Measurements from ENCODE around the gene PRXL2B. TPM values are rescaled to one million over a fixed set of nuclear protein-coding genes. Genes with fewer than 3 reads are reported as not detected.
A peak's percentile ranks its signal among the peaks of the same experiment; 100 is the strongest.

The PRXL2B gene
- total and polyA plus RNA-seq, 5 donors: 8.0 to 11.8 (median 9.4) TPM

- Histone ChIP-seq H3K9me3 (ENCODE audit: control insufficient read depth, low read length) (no peaks in the 10 kb centered on the region), H3K27ac (ENCODE audit: low read length) (no peak overlapping the region), H3K27me3 (ENCODE audit: control insufficient read depth, insufficient read depth) (no peaks in the 10 kb centered on the region), H3K4me1 (ENCODE audit: control insufficient read depth, insufficient read depth, low read length) (no peaks in the 10 kb centered on the region), H3K4me3 (ENCODE audit: low read length) (no peak overlapping the region)
- WGBS: 77% methylated on average over 19 of the region's 19 CpGs
- peak in 1 of 3 donors; percentile 7 for DNase-seq
- no peak for ATAC-seq
- intact Hi-C loops (cut with DNase I): no loop called here
These were observed 8.8 kb downstream of the PRXL2B start for GRCh38 chr1:2595261-2595811.

- intact Hi-C loops (cut with DNase I): no loop called here
- Histone ChIP-seq H3K27ac (ENCODE audit: low read length) (no peak overlapping the region), H3K9me3 (ENCODE audit: control insufficient read depth, low read length) (no peaks in the 10 kb centered on the region), H3K4me3 (ENCODE audit: low read length) (no peak overlapping the region), H3K4me1 (ENCODE audit: control insufficient read depth, insufficient read depth, low read length) (no peaks in the 10 kb centered on the region), H3K27me3 (ENCODE audit: control insufficient read depth, insufficient read depth) (no peaks in the 10 kb centered on the region)
- 81% methylated on average over 31 of the region's 31 CpGs for WGBS
- DNase-seq (no peak), ATAC-seq (no peak)
These were observed 9.4 kb downstream of the PRXL2B start for GRCh38 chr1:2595812-2596529.

GRCh38 chr1:2596530-2597333 lies 10.2 kb downstream of the PRXL2B start:
- no peak overlapping the region for H3K4me3 ChIP-seq (ENCODE audit: low read length)
- WGBS: 85% methylated on average over 28 of the region's 28 CpGs
- intact Hi-C loops (cut with DNase I): no loop called here
- no peak for DNase-seq
- H3K27me3 ChIP-seq (ENCODE audit: control insufficient read depth, insufficient read depth): no peaks in the 10 kb centered on the region
- no peak overlapping the region for H3K27ac ChIP-seq (ENCODE audit: low read length)
- no peaks in the 10 kb centered on the region for H3K9me3 ChIP-seq (ENCODE audit: control insufficient read depth, low read length)
- no peak for ATAC-seq
- no peaks in the 10 kb centered on the region for H3K4me1 ChIP-seq (ENCODE audit: control insufficient read depth, insufficient read depth, low read length)

- Histone ChIP-seq H3K27ac (ENCODE audit: low read length) (no peak overlapping the region), H3K4me1 (ENCODE audit: control insufficient read depth, insufficient read depth, low read length) (no peaks in the 10 kb centered on the region), H3K4me3 (ENCODE audit: low read length) (no peak overlapping the region), H3K27me3 (ENCODE audit: control insufficient read depth, insufficient read depth) (no peaks in the 10 kb centered on the region), H3K9me3 (ENCODE audit: control insufficient read depth, low read length) (no peaks in the 10 kb centered on the region)
- DNase-seq: peak in 1 of 3 donors; percentile 7
- no peak for ATAC-seq
- intact Hi-C loops (cut with DNase I): no loop called here
- 71% methylated on average over 34 of the region's 34 CpGs for WGBS
These were observed 11.1 kb downstream of the PRXL2B start for GRCh38 chr1:2597441-2598328.

- Histone ChIP-seq H3K4me3 (ENCODE audit: low read length) (no peak overlapping the region), H3K27ac (ENCODE audit: low read length) (no peak overlapping the region), H3K9me3 (ENCODE audit: control insufficient read depth, low read length) (no peaks in the 10 kb centered on the region), H3K27me3 (ENCODE audit: control insufficient read depth, insufficient read depth) (no peaks in the 10 kb centered on the region), H3K4me1 (ENCODE audit: control insufficient read depth, insufficient read depth, low read length) (no peaks in the 10 kb centered on the region)
- DNase-seq: no peak
- intact Hi-C loops (cut with DNase I): no loop called here
- no peak for ATAC-seq
- 78% methylated on average over 3 of the region's 3 CpGs for WGBS
These were observed 11.9 kb downstream of the PRXL2B start for GRCh38 chr1:2598329-2598931.

- no peak overlapping the region for H3K4me3 ChIP-seq (ENCODE audit: low read length)
- H3K27ac ChIP-seq (ENCODE audit: low read length): no peak overlapping the region
- ATAC-seq: no peak
- H3K4me1 ChIP-seq (ENCODE audit: control insufficient read depth, insufficient read depth, low read length): no peaks in the 10 kb centered on the region
- no peaks in the 10 kb centered on the region for H3K27me3 ChIP-seq (ENCODE audit: control insufficient read depth, insufficient read depth)
- no peak for DNase-seq
- 88% methylated on average over 18 of the region's 18 CpGs for WGBS
- intact Hi-C loops (cut with DNase I): no loop called here
- H3K9me3 ChIP-seq (ENCODE audit: control insufficient read depth, low read length): no peaks in the 10 kb centered on the region
These were observed 15.2 kb downstream of the PRXL2B start for GRCh38 chr1:2601721-2602303.

- Histone ChIP-seq H3K9me3 (ENCODE audit: control insufficient read depth, low read length) (no peaks in the 10 kb centered on the region), H3K27ac (ENCODE audit: low read length) (no peak overlapping the region), H3K4me3 (ENCODE audit: low read length) (no peak overlapping the region), H3K4me1 (ENCODE audit: control insufficient read depth, insufficient read depth, low read length) (no peaks in the 10 kb centered on the region), H3K27me3 (ENCODE audit: control insufficient read depth, insufficient read depth) (no peaks in the 10 kb centered on the region)
- intact Hi-C loops (cut with DNase I): no loop called here
- ATAC-seq (no peak), DNase-seq (no peak)
- 75% methylated on average over 15 of the region's 15 CpGs for WGBS
These were observed 15.8 kb downstream of the PRXL2B start for GRCh38 chr1:2602311-2602835.

GRCh38 chr1:2602866-2603520 lies 16.4 kb downstream of the PRXL2B start:
- no peak overlapping the region for H3K4me3 ChIP-seq (ENCODE audit: low read length)
- WGBS: 76% methylated on average over 18 of the region's 18 CpGs
- ATAC-seq: no peak
- DNase-seq: peak in 1 of 3 donors; percentile 5
- intact Hi-C loops (cut with DNase I): no loop called here
- no peaks in the 10 kb centered on the region for H3K27me3 ChIP-seq (ENCODE audit: control insufficient read depth, insufficient read depth)
- no peaks in the 10 kb centered on the region for H3K9me3 ChIP-seq (ENCODE audit: control insufficient read depth, low read length)
- H3K27ac ChIP-seq (ENCODE audit: low read length): no peak overlapping the region
- no peaks in the 10 kb centered on the region for H3K4me1 ChIP-seq (ENCODE audit: control insufficient read depth, insufficient read depth, low read length)

GRCh38 chr1:2603521-2604155 lies 17.1 kb downstream of the PRXL2B start:
- intact Hi-C loops (cut with DNase I): no loop called here
- H3K4me3 ChIP-seq (ENCODE audit: low read length): no peak overlapping the region
- WGBS: 84% methylated on average over 25 of the region's 25 CpGs
- H3K27ac ChIP-seq (ENCODE audit: low read length): no peak overlapping the region
- no peaks in the 10 kb centered on the region for H3K9me3 ChIP-seq (ENCODE audit: control insufficient read depth, low read length)
- H3K27me3 ChIP-seq (ENCODE audit: control insufficient read depth, insufficient read depth): no peaks in the 10 kb centered on the region
- DNase-seq (no peak), ATAC-seq (no peak)
- no peaks in the 10 kb centered on the region for H3K4me1 ChIP-seq (ENCODE audit: control insufficient read depth, insufficient read depth, low read length)
